HL-60 (cell line): ENCODE results near the gene DPH6.

Experiments
- DNase-seq, 2 experiments: peaks; one replicate each; pipeline ENCODE4 v3.0.0-alpha.2; 2010 to 2020; ENCODE audit warnings: low read depth in 1 of 2, low spot score in 1 of 2
- H3K27ac ChIP-seq: fragments of 250-450 bp; sonication (Bioruptor Pico); replicated peaks from 2 replicates; pipeline ENCODE4 v1.5.1; 2020; ENCODE audit warnings: mild to moderate bottlenecking, moderate library complexity
- H3K27me3 ChIP-seq: fragments of 250-450 bp; sonication (Bioruptor Pico); 2 replicates; pipeline ENCODE4 v1.5.1; 2021; ENCODE audit warnings: mild to moderate bottlenecking, moderate library complexity; ENCODE audit not compliant: insufficient read depth, poor library complexity, severe bottlenecking
- H3K4me3 ChIP-seq: replicated peaks from 2 replicates; pipeline ENCODE4 v1.5.1; 2011; ENCODE audit warnings: mild to moderate bottlenecking, control low read depth, low read length; ENCODE audit not compliant: insufficient read depth
- GABPA ChIP-seq: IDR thresholded peaks from 2 replicates; pipeline ENCODE4 v1.6.1; 2012; ENCODE audit warnings: low read depth
- POLR2AphosphoS5 ChIP-seq: IDR thresholded peaks from 2 replicates; pipeline ENCODE4 v1.6.1; 2012; ENCODE audit warnings: low read depth
- SPI1 ChIP-seq: IDR thresholded peaks from 2 replicates; pipeline ENCODE4 v1.6.1; 2012; ENCODE audit warnings: low read depth, mild to moderate bottlenecking, borderline replicate concordance
- TF ChIP-seq, protein P1 (sequence below): IDR thresholded peaks from one replicate; pipeline ENCODE4 v1.5.1; 2011; ENCODE audit warnings: low read length, control low read depth, inconsistent platforms; ENCODE audit not compliant: insufficient read depth
- TF ChIP-seq, protein P2 (sequence below): IDR thresholded peaks from 2 replicates; pipeline ENCODE4 v1.6.1; 2012; ENCODE audit warnings: low read depth; ENCODE audit not compliant: insufficient replicate concordance

Gene DPH6

DNA sequence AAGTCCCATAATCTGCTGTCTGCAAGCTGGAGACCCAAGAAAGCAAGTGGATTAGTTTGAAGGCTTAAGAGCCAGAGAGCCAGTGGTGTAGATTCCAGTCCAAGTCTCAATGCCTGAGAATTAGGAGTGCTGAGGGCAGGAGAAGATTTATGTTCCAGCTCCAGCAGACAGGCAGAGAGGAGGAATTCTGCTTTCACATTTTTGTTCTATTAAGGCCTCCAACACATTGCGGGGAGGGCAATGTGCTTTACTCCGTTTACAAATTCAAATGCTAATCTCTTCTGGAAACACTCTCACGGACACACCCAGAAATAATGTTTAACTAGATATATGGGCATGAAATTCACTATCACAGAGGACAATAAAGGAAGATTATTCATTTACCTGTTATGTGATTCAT, 54.0 kb downstream of the DPH6 start:
- TF ChIP-seq, protein P1, sequence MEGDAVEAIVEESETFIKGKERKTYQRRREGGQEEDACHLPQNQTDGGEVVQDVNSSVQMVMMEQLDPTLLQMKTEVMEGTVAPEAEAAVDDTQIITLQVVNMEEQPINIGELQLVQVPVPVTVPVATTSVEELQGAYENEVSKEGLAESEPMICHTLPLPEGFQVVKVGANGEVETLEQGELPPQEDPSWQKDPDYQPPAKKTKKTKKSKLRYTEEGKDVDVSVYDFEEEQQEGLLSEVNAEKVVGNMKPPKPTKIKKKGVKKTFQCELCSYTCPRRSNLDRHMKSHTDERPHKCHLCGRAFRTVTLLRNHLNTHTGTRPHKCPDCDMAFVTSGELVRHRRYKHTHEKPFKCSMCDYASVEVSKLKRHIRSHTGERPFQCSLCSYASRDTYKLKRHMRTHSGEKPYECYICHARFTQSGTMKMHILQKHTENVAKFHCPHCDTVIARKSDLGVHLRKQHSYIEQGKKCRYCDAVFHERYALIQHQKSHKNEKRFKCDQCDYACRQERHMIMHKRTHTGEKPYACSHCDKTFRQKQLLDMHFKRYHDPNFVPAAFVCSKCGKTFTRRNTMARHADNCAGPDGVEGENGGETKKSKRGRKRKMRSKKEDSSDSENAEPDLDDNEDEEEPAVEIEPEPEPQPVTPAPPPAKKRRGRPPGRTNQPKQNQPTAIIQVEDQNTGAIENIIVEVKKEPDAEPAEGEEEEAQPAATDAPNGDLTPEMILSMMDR: no peak
- no peak for TF ChIP-seq SPI1
- H3K4me3 ChIP-seq: no peak overlapping the region
- no peak for DNase-seq
- H3K27me3 ChIP-seq: no peaks in the 10 kb centered on the region
- no peak overlapping the region for H3K27ac ChIP-seq

DNA sequence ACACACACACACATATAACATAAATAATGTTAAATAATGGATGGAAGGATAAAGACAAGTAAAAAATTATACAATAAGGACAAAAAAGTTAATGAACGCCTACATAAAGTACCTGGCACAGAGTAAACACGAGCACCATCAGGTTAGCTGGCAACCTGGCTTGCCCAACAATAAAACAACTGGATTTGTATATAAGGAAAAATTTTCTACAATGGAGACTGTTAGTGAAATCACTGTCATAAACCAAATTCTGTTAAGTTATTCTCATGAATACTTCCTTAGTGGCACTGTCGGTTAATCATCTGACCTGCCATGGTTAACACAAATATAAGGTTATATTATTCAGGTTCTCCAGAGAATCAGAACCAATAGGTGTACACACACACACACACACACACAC, 54.8 kb downstream of the DPH6 start:
- TF ChIP-seq GABPA (no peak), SPI1 (no peak), POLR2AphosphoS5 (no peak)
- TF ChIP-seq, protein P2, sequence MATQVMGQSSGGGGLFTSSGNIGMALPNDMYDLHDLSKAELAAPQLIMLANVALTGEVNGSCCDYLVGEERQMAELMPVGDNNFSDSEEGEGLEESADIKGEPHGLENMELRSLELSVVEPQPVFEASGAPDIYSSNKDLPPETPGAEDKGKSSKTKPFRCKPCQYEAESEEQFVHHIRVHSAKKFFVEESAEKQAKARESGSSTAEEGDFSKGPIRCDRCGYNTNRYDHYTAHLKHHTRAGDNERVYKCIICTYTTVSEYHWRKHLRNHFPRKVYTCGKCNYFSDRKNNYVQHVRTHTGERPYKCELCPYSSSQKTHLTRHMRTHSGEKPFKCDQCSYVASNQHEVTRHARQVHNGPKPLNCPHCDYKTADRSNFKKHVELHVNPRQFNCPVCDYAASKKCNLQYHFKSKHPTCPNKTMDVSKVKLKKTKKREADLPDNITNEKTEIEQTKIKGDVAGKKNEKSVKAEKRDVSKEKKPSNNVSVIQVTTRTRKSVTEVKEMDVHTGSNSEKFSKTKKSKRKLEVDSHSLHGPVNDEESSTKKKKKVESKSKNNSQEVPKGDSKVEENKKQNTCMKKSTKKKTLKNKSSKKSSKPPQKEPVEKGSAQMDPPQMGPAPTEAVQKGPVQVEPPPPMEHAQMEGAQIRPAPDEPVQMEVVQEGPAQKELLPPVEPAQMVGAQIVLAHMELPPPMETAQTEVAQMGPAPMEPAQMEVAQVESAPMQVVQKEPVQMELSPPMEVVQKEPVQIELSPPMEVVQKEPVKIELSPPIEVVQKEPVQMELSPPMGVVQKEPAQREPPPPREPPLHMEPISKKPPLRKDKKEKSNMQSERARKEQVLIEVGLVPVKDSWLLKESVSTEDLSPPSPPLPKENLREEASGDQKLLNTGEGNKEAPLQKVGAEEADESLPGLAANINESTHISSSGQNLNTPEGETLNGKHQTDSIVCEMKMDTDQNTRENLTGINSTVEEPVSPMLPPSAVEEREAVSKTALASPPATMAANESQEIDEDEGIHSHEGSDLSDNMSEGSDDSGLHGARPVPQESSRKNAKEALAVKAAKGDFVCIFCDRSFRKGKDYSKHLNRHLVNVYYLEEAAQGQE: no peak
- TF ChIP-seq, protein P1: no peak
- no peak overlapping the region for H3K4me3 ChIP-seq
- DNase-seq: no peak
- H3K27ac ChIP-seq: no peak overlapping the region
- no peaks in the 10 kb centered on the region for H3K27me3 ChIP-seq

DNA sequence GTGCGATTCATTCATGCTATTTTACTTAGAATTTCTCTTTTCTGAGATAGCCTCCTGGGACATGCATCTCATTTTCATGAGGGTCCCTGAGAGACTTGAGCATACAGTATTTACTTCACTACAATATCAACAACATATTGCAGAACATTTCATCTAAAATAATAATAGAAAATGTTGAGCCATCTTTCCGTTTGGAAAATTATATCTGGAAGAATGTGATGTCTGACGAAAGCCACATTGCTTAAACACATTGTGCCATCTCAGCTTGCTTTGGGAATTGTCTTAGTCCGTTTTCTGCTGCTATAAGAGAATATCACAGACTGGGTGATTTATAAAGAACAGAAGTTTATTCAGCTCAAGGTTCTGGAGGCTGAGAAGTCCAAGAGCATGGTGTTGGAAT, 55.5 kb downstream of the DPH6 start:
- Histone ChIP-seq H3K27ac (no peak overlapping the region), H3K27me3 (no peaks in the 10 kb centered on the region)
- DNase-seq: no peak

DNA sequence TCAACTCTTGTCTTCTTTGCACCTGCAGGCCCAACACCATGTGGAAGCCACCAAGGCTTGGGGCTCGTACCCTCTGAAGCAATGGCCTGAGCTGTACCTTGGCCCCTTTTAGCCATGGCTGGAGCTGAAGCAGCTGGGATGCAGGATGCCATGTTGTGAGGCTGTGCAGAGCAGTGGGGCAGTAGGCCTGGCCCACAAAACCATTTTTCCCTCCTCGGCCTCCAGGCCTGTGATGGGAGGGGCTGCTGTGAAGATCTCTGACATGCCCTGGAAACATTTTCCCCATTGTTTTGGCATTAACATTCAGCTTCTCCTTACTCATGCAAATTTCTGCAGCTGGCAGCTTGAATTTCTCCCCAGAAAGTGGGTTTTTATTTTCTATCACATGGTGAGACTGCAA, 58.5 kb downstream of the DPH6 start:
- TF ChIP-seq, protein P2: no peak
- TF ChIP-seq POLR2AphosphoS5: no peak
- TF ChIP-seq, protein P1: no peak
- no peak for TF ChIP-seq GABPA
- no peak for TF ChIP-seq SPI1
- Histone ChIP-seq H3K27ac (no peak overlapping the region), H3K27me3 (no peaks in the 10 kb centered on the region), H3K4me3 (no peak overlapping the region)
- no peak for DNase-seq

More for the DNA sequence above, 55.5 kb downstream of the DPH6 start:
- TF ChIP-seq POLR2AphosphoS5 (no peak), GABPA (no peak)
- no peak overlapping the region for H3K4me3 ChIP-seq
